Fibroblast of the aortic adventitia (primary cell): ENCODE data around the gene NUBP2. TPM values are rescaled to one million over a fixed set of nuclear protein-coding genes. Genes with fewer than 3 reads are reported as not detected.

Experiments used
- DNase-seq: peaks from one replicate; pipeline ENCODE4 v3.0.0-alpha.2; 2010; ENCODE audit warnings: low read depth
- H3K4me3 ChIP-seq: 2 replicates; pipeline ENCODE4 v1.5.1; 2011; ENCODE audit warnings: low read depth, mild to moderate bottlenecking, control low read depth, low read length, moderate library complexity
- total RNA-seq: library from RNA; depleted of rRNA; stranded (reverse); fragments of >200 nt; gene quantifications from 2 replicates; pipeline ENCODE4 v1.2.3, GENCODE V29; 2012; ENCODE audit warnings: low replicate concordance
- TF ChIP-seq, protein P1 (sequence below): IDR thresholded peaks from 2 replicates; pipeline ENCODE4 v1.5.1; 2011; ENCODE audit warnings: mild to moderate bottlenecking, low read length, control low read depth, inconsistent platforms; ENCODE audit not compliant: insufficient read depth

Gene NUBP2
- total RNA-seq, 1 donor = 44.6 TPM

DNA sequence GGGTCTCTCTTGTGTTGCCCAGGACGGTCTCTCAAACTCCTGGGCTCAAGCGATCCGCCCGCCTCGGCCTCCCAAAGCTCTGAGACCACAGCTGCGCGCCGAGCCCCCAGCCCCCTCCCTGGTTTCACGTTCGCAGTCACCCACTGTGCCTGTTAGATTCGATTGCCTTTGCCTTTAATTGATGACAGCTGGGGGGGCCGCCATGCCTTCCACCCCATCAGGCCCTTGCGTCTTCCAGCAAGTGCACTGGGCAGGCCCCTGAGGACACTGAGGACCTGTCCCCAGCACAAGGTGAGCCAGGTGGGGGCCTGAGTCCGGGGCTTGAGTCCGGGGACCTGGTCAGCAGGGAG is 7.5 kb downstream of the NUBP2 start:
- TF ChIP-seq, protein P1, sequence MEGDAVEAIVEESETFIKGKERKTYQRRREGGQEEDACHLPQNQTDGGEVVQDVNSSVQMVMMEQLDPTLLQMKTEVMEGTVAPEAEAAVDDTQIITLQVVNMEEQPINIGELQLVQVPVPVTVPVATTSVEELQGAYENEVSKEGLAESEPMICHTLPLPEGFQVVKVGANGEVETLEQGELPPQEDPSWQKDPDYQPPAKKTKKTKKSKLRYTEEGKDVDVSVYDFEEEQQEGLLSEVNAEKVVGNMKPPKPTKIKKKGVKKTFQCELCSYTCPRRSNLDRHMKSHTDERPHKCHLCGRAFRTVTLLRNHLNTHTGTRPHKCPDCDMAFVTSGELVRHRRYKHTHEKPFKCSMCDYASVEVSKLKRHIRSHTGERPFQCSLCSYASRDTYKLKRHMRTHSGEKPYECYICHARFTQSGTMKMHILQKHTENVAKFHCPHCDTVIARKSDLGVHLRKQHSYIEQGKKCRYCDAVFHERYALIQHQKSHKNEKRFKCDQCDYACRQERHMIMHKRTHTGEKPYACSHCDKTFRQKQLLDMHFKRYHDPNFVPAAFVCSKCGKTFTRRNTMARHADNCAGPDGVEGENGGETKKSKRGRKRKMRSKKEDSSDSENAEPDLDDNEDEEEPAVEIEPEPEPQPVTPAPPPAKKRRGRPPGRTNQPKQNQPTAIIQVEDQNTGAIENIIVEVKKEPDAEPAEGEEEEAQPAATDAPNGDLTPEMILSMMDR = no peak
- DNase-seq = no peak
- H3K4me3 ChIP-seq = no peak overlapping the region

DNA sequence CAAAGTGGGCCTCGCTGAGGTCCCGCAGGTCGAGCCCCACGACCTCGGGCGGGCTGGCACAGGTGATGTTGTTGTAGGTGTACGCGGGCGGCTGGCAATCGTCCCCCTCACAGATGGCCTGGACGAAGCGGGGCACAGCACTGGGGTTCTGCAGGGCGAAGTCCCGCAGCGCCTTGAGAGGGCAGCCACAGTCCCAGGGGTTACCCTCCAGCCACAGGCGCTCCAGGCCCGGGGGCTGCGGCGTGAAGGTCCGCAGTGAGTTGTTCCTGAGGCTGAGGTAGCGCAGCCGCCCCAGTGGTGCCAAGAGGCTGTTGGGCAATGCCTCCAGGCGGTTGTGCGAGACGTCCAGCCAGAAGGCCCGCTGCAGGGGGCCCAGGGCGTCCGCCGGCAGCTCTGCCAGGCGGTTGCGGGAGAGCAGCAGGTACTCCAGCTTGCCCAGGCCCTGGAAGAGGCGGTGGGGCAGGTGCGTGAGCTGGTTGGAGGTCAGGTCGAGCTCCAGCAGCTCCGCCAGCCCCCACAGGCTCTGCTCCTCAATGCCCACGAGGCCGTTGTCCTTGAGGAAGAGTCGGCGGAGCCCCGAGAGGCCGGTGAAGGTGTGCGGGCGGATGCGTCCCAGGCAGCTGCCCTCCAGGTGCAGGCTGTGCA is 8.0 kb downstream of the NUBP2 start:
- TF ChIP-seq, protein P1 = no peak
- DNase-seq = no peak
- no peak overlapping the region for H3K4me3 ChIP-seq

DNA sequence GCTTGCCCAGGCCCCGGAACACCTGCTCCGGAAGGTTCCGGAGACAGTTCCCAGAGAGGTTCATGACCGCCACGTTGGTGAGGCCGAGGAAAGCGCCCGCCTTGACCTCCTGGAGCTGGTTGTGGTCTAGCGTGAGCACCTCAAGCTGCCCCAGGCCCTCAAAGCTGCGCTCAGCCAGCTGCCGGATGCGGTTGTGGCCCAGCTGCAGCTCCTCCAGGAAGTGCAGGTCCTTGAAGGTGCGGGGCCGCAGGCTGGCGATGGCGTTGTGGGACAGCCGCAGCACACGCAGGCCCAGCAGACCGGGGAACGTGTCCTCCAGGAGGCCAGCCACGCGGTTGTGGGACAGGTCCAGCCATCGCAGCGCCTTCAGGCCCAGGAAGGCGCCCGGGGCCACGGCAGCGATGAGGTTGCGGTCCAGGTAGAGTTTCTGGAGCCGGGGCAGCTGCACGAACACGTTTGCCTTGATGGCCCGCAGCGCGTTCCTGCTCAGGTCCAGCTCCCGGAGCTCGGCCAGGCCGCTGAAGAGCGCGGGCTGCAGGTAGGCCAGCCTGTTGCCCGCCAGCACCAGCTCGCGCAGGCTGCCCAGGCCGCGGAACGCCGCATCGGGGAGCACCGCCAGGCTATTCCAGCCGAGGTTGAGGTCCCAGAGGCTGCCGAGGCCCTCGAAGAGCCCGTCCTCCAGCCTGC is 8.6 kb downstream of the NUBP2 start:
- DNase-seq = no peak
- no peak overlapping the region for H3K4me3 ChIP-seq
- TF ChIP-seq, protein P1 = no peak

DNA sequence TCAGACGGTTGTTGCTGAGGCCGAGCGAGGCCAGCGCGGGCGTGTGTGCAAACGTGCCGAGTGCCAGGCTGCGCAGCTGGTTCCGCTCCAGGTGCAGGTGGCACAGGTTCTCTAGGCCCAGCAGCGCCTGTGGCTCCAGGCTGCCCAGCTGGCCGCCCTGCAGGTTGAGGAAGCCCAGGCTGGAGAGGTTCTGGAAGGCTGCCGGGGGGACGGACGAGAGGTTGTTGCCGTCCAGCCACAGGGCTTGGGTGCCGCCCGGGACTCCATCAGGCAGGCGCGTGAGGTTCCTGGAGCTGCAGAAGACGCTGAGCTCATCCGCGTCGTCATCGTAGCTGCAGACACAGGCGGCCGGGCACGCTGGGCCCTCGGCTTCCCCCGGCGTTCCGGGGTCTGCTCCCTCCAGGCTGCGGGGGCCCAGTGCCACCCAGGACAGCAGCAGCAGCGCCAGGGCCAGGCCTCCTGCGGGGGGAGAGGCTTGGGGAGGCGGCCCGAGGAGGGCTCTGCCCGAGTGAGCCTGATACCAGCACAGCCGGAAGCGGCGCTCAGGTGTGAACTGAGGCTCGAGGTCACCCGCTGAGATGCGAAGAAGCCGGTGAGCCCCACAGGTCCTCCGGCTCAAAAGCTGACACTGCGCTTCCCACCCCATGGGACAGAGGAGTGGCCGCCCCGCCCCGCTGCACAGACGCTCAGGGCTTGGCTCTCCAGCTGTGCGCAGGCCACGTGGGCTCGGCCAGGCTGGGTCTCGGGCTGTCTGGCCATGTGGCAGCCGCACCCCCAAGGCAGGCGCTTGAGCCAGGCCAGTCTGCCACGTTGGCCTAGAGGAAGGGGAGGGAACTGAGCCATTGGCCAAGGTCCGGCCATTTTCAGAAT is 9.4 kb downstream of the NUBP2 start:
- H3K4me3 ChIP-seq = no peak overlapping the region
- TF ChIP-seq, protein P1 = no peak
- no peak for DNase-seq

DNA sequence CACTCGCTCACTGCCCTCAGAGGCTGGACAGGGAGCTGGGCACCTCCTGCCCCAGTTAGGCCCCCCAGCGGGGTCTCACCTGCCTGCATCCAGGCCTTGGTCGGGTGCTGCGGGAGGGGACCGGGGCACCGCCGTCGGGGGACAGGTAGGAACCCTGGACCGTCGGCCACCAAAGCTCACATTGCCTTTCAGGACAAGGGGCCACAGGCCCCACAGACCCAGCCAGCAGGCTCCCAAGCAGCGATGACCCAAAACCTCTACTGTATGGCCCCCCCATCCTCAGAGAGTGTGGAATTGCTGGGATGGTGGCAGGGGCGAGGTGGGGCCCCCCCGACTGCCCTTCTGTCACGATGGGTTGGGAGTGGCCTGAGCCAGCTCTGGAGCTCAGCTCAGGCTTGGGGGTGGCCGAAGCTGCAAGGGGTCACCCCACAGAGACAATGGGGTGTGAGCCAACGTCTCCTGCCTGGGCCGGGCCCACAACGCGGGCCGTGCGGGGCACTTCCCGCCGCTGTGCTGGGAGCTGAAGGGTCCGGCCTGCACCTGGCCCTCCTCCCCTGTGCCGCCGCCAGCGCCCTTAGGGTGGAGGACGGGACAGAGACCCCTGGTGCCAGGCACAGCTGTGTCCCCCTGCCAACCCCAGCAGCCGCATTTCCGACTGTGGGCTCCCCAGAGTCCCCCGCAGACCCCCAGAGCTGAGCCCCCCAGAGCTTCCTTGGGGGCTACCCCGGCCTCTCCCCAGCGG is 10.2 kb downstream of the NUBP2 start:
- TF ChIP-seq, protein P1 = no peak
- H3K4me3 ChIP-seq = no peak overlapping the region
- no peak for DNase-seq

DNA sequence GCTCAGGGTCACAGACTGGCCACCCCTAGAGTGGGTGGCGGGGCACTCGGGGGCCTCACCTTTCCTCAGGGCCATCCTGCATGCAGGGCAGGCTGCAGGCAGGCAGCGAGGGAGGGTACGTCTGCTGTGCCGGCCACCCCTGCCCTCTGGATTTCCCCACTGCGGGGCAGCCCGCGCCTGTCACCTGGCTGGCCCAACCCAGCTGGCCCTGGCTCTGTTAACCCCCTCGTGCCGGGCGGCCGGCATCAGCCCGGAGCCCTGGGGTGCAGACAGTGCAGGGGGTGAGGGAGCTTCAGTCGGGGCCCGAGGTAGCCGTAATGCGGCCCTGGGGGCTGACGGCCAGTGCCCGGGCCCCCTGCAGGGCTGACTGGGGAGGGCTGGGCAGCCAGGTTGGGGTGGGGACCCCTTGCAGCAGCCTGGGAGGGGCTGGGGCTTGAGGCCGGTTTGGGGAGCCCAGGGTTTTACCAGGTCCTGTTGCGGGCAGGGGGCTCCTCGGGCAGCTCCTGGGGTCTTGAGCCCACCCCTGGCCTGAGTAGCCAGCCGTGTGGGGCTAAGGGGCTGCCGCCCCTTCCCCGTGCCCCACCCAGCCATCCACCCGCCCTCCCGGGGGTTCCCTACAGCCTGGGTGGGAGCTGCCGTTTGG is 10.9 kb downstream of the NUBP2 start, which contains the start of gene IGFALS:
IGFALS (minus strand) TSS at position 128 of the 643 bp plus-strand sequence; CDS start at position 75, 53 bp downstream.
- TF ChIP-seq, protein P1 = no peak
- no peak for DNase-seq
- no peak within 1 kb of the TSS for H3K4me3 ChIP-seq
